Hepatocyte (in vitro differentiated cells): Measurements from ENCODE around the gene CFD. TPM values are rescaled to one million over a fixed set of nuclear protein-coding genes. Genes with fewer than 3 reads are reported as not detected.
"Not testable (repeated sequence)": the region's sequence is repeated elsewhere in the genome, so short reads cannot be mapped to it uniquely, and the experiment has no call there.

Experiments used
- DNase-seq: peaks from one replicate; pipeline ENCODE4 v3.0.0-alpha.2; 2016; ENCODE audit warnings: low spot score
- H2AFZ ChIP-seq: fragments of 200-600 bp; sonication (generic); 2 replicates; pipeline ENCODE4 v1.6.0; 2016; ENCODE audit warnings: antibody characterized with exemption, mild to moderate bottlenecking
- H3K27ac ChIP-seq: fragments of 200-600 bp; sonication (generic); 2 replicates; pipeline ENCODE4 v1.5.1; 2016; ENCODE audit warnings: mild to moderate bottlenecking
- H3K27me3 ChIP-seq: fragments of 200-600 bp; sonication (generic); 2 replicates; pipeline ENCODE4 v1.6.1; 2016
- H3K36me3 ChIP-seq: fragments of 200-600 bp; sonication (generic); replicated peaks from 2 replicates; pipeline ENCODE4 v1.5.1; 2016; ENCODE audit warnings: low read depth; ENCODE audit not compliant: insufficient read depth
- H3K4me1 ChIP-seq: fragments of 200-600 bp; sonication (generic); 2 replicates; pipeline ENCODE4 v1.5.1; 2016; ENCODE audit warnings: mild to moderate bottlenecking, moderate library complexity; ENCODE audit not compliant: insufficient read depth
- H3K4me2 ChIP-seq: fragments of 200-600 bp; sonication (generic); 2 replicates; pipeline ENCODE4 v1.6.0; 2016
- H3K4me3 ChIP-seq: fragments of 200-600 bp; sonication (generic); 2 replicates; pipeline ENCODE4 v1.5.1; 2016; ENCODE audit warnings: mild to moderate bottlenecking
- H3K79me2 ChIP-seq: fragments of 200-600 bp; sonication (generic); 2 replicates; pipeline ENCODE4 v1.6.0; 2017; ENCODE audit warnings: mild to moderate bottlenecking
- H3K9me2 ChIP-seq: fragments of 200-600 bp; sonication (generic); replicated peaks from 2 replicates; pipeline ENCODE4 v1.6.0; 2017; ENCODE audit warnings: mild to moderate bottlenecking; ENCODE audit not compliant: insufficient read depth
- H3K9me3 ChIP-seq: fragments of 200-600 bp; sonication (generic); 2 replicates; pipeline ENCODE4 v1.5.1; 2016; ENCODE audit warnings: low read depth, mild to moderate bottlenecking
- H4K20me1 ChIP-seq: fragments of 200-600 bp; sonication (generic); 2 replicates; pipeline ENCODE4 v1.6.0; 2016; ENCODE audit warnings: mild to moderate bottlenecking; ENCODE audit not compliant: insufficient read depth, poor library complexity, severe bottlenecking
- EZH2 ChIP-seq: fragments of 200-600 bp; sonication (generic); IDR thresholded peaks from 2 replicates; pipeline ENCODE4 v1.6.1; 2016; ENCODE audit warnings: antibody characterized with exemption, mild to moderate bottlenecking, borderline replicate concordance
- EZH2phosphoT487 ChIP-seq: fragments of 200-600 bp; sonication (generic); IDR thresholded peaks from one replicate; pipeline ENCODE4 v1.6.1; 2018; ENCODE audit warnings: antibody characterized with exemption, mild to moderate bottlenecking, low read depth, moderate library complexity; ENCODE audit not compliant: unreplicated experiment, severe bottlenecking
- WGBS: methylation state at CpG from one replicate; pipeline ENCODE4 v1.1.6; 2016; ENCODE audit warnings: low lambda C conversion rate; ENCODE audit errors: missing lambda C conversion rate; 5-methylcytosine and 5-hydroxymethylcytosine counted together
- polyA plus RNA-seq: library from polyadenylated mRNA; unstranded; fragments of >200 nt; fragmentation: Nextera tagmentation; extraction: Ambion mirVana; gene quantifications from 2 replicates; pipeline ENCODE4 v1.2.1, GENCODE V29; 2016
- total RNA-seq: library from RNA; depleted of rRNA; stranded (reverse); fragments of >200 nt; gene quantifications from 2 replicates; pipeline ENCODE4 v1.2.3, GENCODE V29; 2014
- TF ChIP-seq, protein P1 (sequence below): fragments of 200-600 bp; sonication (generic); IDR thresholded peaks from 2 replicates; pipeline ENCODE4 v1.5.1; 2016; ENCODE audit warnings: antibody characterized with exemption, mild to moderate bottlenecking; ENCODE audit not compliant: poor library complexity

CFD gene
- total and polyA plus RNA-seq, 2 experiments from 2014 or later = 3.3 to 8.2 TPM

DNA sequence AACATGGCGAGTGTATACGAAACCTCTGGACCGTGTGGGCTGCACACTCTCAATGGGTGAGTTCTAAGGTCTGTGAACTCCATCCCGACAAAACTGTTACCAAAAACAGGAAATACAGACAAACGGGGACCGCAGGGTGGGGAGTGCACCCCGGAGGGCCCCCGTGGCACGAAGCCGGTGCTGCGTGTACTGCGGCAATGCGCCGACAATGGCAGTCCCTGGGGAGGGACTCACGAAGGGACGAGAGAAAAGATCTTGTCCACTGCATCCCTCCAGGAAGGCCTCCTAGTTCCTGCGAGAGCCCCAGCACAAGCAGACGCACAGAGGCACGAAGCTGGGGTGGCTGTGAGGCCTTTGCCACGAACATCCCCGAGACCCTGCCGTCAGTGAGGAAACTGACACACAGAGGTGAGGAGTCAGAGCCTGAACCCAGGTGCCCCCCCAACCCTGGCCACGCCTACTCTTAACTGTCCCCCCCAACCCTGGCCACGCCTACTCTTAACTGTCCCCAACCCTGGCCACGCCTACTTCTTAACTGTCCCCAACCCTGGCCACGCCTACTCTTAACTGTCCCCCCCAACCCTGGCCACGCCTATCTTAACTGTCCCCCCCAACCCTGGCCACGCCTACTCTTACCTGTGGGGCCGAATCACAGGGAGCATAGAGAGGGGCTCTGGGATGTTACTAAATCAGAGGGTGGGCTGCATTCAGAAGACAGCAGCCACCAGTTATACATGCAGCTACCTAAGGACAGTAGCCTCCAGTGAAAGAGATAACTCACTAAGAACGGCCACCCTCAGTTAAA lies 29.3 kb downstream of the CFD start:
- Histone ChIP-seq H3K36me3 (no peaks in the 10 kb centered on the region), H3K27me3 (no peaks in the 10 kb centered on the region), H3K9me2 (no peaks in the 10 kb centered on the region), H3K27ac (no peak overlapping the region), H3K4me3 (no peak overlapping the region), H3K79me2 (peaks cover 20% of the 10 kb centered on the region), H3K4me2 (no peak overlapping the region), H2AFZ (no peak overlapping the region), H4K20me1 (no peaks in the 10 kb centered on the region), H3K9me3 (no peaks in the 10 kb centered on the region), H3K4me1 (no peaks in the 10 kb centered on the region)
- WGBS = 98% methylated on average over 30 of the region's 30 CpGs
- TF ChIP-seq, protein P1, sequence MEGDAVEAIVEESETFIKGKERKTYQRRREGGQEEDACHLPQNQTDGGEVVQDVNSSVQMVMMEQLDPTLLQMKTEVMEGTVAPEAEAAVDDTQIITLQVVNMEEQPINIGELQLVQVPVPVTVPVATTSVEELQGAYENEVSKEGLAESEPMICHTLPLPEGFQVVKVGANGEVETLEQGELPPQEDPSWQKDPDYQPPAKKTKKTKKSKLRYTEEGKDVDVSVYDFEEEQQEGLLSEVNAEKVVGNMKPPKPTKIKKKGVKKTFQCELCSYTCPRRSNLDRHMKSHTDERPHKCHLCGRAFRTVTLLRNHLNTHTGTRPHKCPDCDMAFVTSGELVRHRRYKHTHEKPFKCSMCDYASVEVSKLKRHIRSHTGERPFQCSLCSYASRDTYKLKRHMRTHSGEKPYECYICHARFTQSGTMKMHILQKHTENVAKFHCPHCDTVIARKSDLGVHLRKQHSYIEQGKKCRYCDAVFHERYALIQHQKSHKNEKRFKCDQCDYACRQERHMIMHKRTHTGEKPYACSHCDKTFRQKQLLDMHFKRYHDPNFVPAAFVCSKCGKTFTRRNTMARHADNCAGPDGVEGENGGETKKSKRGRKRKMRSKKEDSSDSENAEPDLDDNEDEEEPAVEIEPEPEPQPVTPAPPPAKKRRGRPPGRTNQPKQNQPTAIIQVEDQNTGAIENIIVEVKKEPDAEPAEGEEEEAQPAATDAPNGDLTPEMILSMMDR = no peak
- TF ChIP-seq EZH2phosphoT487 = no peak
- TF ChIP-seq EZH2 = no peak
- DNase-seq = no peak

DNA sequence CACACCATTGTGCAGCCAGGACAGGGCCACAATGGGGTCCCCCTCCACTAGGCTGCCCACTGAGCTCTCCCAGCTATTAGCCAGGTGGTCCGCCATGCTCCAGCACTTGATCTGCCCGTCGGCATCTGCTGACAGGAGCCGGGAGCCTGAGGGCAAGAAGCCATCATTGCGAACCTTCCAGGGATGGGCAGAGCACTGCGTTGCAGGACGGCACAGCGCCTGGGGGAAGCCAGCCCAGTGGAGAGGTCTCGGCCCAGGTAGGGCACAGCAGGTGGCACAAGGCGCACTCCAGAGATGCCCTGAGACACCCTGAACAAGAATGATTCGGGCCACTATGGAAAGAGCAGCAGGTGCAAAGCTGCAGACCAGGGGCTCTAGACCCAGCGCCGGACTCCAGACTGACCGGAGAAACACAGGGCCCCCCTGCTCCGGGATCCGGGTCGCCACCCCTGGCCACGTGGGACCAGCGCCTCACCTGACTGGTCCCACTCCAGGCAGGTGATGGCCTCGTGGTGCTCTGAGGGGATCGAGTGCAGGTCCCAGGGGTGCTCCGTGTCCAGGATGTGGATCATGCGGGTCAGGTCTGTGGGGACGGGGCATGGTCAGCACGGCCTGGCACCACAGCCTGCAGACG lies 30.3 kb downstream of the CFD start:
- Histone ChIP-seq H3K27ac (no peak overlapping the region), H2AFZ (no peak overlapping the region), H4K20me1 (no peaks in the 10 kb centered on the region), H3K9me3 (no peaks in the 10 kb centered on the region), H3K9me2 (no peaks in the 10 kb centered on the region), H3K36me3 (no peaks in the 10 kb centered on the region), H3K4me1 (no peaks in the 10 kb centered on the region), H3K4me2 (no peak overlapping the region), H3K79me2 (peaks cover 20% of the 10 kb centered on the region), H3K4me3 (no peak overlapping the region), H3K27me3 (no peaks in the 10 kb centered on the region)
- TF ChIP-seq EZH2 = no peak
- TF ChIP-seq EZH2phosphoT487 = no peak
- TF ChIP-seq, protein P1 = no peak
- 98% methylated on average over 26 of the region's 26 CpGs for WGBS
- DNase-seq = no peak

DNA sequence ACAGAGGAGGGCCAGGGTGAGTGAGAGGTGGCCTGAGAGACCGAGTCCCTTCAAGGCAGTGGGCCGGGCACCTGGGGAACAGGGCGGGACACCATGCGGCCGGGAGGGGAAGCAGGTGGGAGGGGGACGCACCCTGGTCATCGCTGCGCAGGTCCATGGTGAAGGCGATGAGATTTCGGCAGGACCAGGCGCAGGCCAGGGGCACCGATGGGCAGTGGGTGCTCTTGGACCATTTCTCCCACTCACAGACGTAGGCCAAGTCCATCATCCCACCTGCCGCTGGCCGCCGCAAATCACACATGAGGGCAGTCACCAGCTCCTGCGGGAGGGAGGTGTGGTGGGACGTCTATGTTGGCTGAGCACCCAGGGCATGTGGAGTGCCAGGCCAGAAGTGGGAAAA lies 31.4 kb downstream of the CFD start:
- DNase-seq = no peak
- TF ChIP-seq, protein P1 = no peak
- TF ChIP-seq EZH2 = no peak
- TF ChIP-seq EZH2phosphoT487 = no peak
- H3K4me1 ChIP-seq = no peaks in the 10 kb centered on the region
- H3K27ac ChIP-seq = no peak overlapping the region
- H3K36me3 ChIP-seq = no peaks in the 10 kb centered on the region
- H3K79me2 ChIP-seq = peaks cover 20% of the 10 kb centered on the region
- no peak overlapping the region for H2AFZ ChIP-seq
- H3K27me3 ChIP-seq = no peaks in the 10 kb centered on the region
- 96% methylated on average over 15 of the region's 18 CpGs for WGBS
- H3K4me2 ChIP-seq = no peak overlapping the region
- H3K4me3 ChIP-seq = no peak overlapping the region
- H3K9me2 ChIP-seq = no peaks in the 10 kb centered on the region
- H3K9me3 ChIP-seq = no peaks in the 10 kb centered on the region
- no peaks in the 10 kb centered on the region for H4K20me1 ChIP-seq

DNA sequence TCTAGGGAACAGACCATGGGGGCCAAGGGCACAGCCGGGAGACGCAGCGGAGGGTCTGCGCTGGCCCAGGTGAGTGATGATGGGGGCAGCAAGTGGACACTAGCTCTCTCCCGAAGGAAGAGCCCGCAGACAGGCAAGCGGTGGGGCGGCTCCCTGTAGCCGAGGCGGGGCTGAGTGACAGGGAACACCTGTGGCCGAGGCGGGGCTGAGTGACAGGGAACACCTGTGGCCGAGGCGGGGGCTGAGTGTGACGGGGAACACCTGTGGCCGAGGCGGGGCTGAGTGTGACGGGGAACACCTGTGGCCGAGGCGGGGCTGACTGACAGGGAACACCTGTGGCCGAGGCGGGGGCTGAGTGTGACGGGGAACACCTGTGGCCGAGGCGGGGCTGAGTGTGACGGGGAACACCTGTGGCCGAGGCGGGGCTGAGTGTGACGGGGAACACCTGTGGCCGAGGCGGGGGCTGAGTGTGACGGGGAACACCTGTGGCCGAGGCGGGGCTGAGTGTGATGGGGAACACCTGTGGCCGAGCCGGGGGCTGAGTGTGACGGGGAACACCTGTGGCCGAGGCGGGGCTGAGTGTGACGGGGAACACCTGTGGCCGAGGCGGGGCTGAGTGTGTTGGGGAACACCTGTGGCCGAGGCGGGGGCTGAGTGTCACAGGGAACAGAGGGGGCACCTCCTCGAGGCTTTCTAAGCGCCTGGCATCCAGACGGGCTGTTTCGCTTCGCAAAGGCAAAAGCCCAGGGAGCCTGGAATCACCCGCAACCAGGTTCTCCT lies 32.1 kb downstream of the CFD start:
- Histone ChIP-seq H3K4me2 (peak overlapping the region; percentile 68), H3K27ac (peak overlapping the region; percentile 92), H3K79me2 (peaks cover 20% of the 10 kb centered on the region), H3K4me3 (peak overlapping the region; percentile 88)
- not testable (repeated sequence) for H3K9me3 ChIP-seq, H3K36me3 ChIP-seq, H3K27me3 ChIP-seq, H3K4me1 ChIP-seq, H3K9me2 ChIP-seq, H2AFZ ChIP-seq, DNase-seq, H4K20me1 ChIP-seq
- 87% methylated on average over 19 of the region's 50 CpGs for WGBS
